Suprapubic skin (tissue), 4 donors: ENCODE measurements around the gene NSMCE1. TPM values are rescaled to one million over a fixed set of nuclear protein-coding genes. Genes with fewer than 3 reads are reported as not detected.

Experiments
- DNase-seq, 2 donors: peaks; one replicate each; pipeline ENCODE4 v3.0.0-alpha.2; 2019; ENCODE audit warnings: low spot score in 2 of 2
- H3K27ac ChIP-seq: fragments of 200-600 bp; sonication (generic); one replicate; pipeline ENCODE4 v1.5.1; 2019
- H3K27me3 ChIP-seq: fragments of 200-600 bp; sonication (generic); one replicate; pipeline ENCODE4 v1.5.1; 2019
- H3K36me3 ChIP-seq: fragments of 200-600 bp; sonication (generic); one replicate; pipeline ENCODE4 v1.5.1; 2019
- H3K4me1 ChIP-seq: fragments of 200-600 bp; sonication (generic); one replicate; pipeline ENCODE4 v1.5.1; 2019
- H3K4me3 ChIP-seq: fragments of 200-600 bp; sonication (generic); one replicate; pipeline ENCODE4 v1.5.1; 2019; ENCODE audit warnings: mild to moderate bottlenecking
- H3K9me3 ChIP-seq: fragments of 200-600 bp; sonication (generic); one replicate; pipeline ENCODE4 v1.5.1; 2019
- CTCF ChIP-seq, 2 donors: fragments of 200-600 bp in 1 of 2; fragments of 450-650 bp in 1 of 2; sonication (generic) in 1 of 2; IDR thresholded peaks; one replicate each; pipeline ENCODE4 v1.5.1; 2016 to 2019; ENCODE audit warnings: antibody characterized with exemption in 2 of 2, mild to moderate bottlenecking in 1 of 2, moderate library complexity in 1 of 2
- EP300 ChIP-seq: sonication (generic); formaldehyde crosslinking; IDR thresholded peaks from one replicate; pipeline ENCODE4 v1.6.1; 2017; ENCODE audit warnings: antibody characterized with exemption
- POLR2A ChIP-seq, 2 donors: fragments of 450-650 bp; IDR thresholded peaks; one replicate each; pipeline ENCODE4 v1.6.1; 2017; ENCODE audit warnings: antibody characterized with exemption in 2 of 2, mild to moderate bottlenecking in 2 of 2, moderate library complexity in 2 of 2
- POLR2AphosphoS5 ChIP-seq, 3 donors: sonication (generic); formaldehyde crosslinking; IDR thresholded peaks; one replicate each; pipeline ENCODE4 v1.6.1; 2017; ENCODE audit warnings: antibody characterized with exemption in 3 of 3
- WGBS: methylation state at CpG from one replicate; pipeline ENCODE4 v1.1.5; 2018; 5-methylcytosine and 5-hydroxymethylcytosine counted together
- total RNA-seq, 4 donors: library from RNA; depleted of rRNA; stranded (reverse); fragments of >200 nt; gene quantifications; one replicate each; pipeline ENCODE4 v1.1.0, GENCODE V29; 2016

NSMCE1 gene
- total RNA-seq, 4 donors from 2014 or later, result 23.0 to 32.2 (median 29.3) TPM

- WGBS, result 65% methylated on average over 19 of the region's 19 CpGs
- Histone ChIP-seq H3K36me3 (peaks cover 3% of the 10 kb centered on the region), H3K9me3 (no peaks in the 10 kb centered on the region), H3K27ac (peak overlapping the region; percentile 44), H3K4me3 (no peak overlapping the region), H3K4me1 (peaks cover 41% of the 10 kb centered on the region), H3K27me3 (no peaks in the 10 kb centered on the region)
- TF ChIP-seq POLR2A (IDR thresholded peaks at IDR 0.05) (no peak), POLR2AphosphoS5 (IDR thresholded peaks at IDR 0.05) (peak in 1 of 3 donors; percentile 11)
- DNase-seq, result no peak
Observed at GRCh38 chr16:27245276-27246172, 23.0 kb downstream of the NSMCE1 start.

GRCh38 chr16:27244363-27244755 lies 24.2 kb downstream of the NSMCE1 start:
- H3K4me3 ChIP-seq, result no peak overlapping the region
- WGBS, result 94% methylated on average over 7 of the region's 7 CpGs
- no peaks in the 10 kb centered on the region for H3K27me3 ChIP-seq
- no peak for TF ChIP-seq POLR2A (IDR thresholded peaks at IDR 0.05)
- H3K9me3 ChIP-seq, result no peaks in the 10 kb centered on the region
- DNase-seq, result no peak
- peaks cover 3% of the 10 kb centered on the region for H3K36me3 ChIP-seq
- H3K4me1 ChIP-seq, result peaks cover 43% of the 10 kb centered on the region
- H3K27ac ChIP-seq, result peak overlapping the region; percentile 49

- peak overlapping the region; percentile 49 for H3K27ac ChIP-seq
- DNase-seq, result no peak
- H3K4me1 ChIP-seq, result peaks cover 43% of the 10 kb centered on the region
- H3K4me3 ChIP-seq, result no peak overlapping the region
- H3K36me3 ChIP-seq, result peaks cover 3% of the 10 kb centered on the region
- no peaks in the 10 kb centered on the region for H3K9me3 ChIP-seq
- TF ChIP-seq POLR2A (IDR thresholded peaks at IDR 0.05) (no peak), CTCF (IDR thresholded peaks at IDR 0.05) (no peak), EP300 (no peak), POLR2AphosphoS5 (IDR thresholded peaks at IDR 0.05) (no peak)
- H3K27me3 ChIP-seq, result no peaks in the 10 kb centered on the region
- WGBS, result 92% methylated on average over 11 of the region's 11 CpGs
Observed at GRCh38 chr16:27243725-27244362, 24.7 kb downstream of the NSMCE1 start.

- Histone ChIP-seq H3K9me3 (no peaks in the 10 kb centered on the region), H3K4me1 (peaks cover 49% of the 10 kb centered on the region), H3K27ac (peak overlapping the region; percentile 49), H3K36me3 (peaks cover 3% of the 10 kb centered on the region), H3K27me3 (no peaks in the 10 kb centered on the region), H3K4me3 (peak overlapping the region; percentile 13)
- no peak for TF ChIP-seq EP300
- TF ChIP-seq POLR2A (IDR thresholded peaks at IDR 0.05), result no peak
- TF ChIP-seq POLR2AphosphoS5 (IDR thresholded peaks at IDR 0.05), result no peak
- no peak for TF ChIP-seq CTCF (IDR thresholded peaks at IDR 0.05)
- 59% methylated on average over 13 of the region's 13 CpGs for WGBS
- no peak for DNase-seq
Observed at GRCh38 chr16:27242868-27243590, 25.5 kb downstream of the NSMCE1 start.

- H3K27ac ChIP-seq, result peak overlapping the region; percentile 49
- H3K36me3 ChIP-seq, result peaks cover 3% of the 10 kb centered on the region
- DNase-seq, result peak in 1 of 2 donors; percentile 28
- WGBS, result 86% methylated on average over 2 of the region's 2 CpGs
- H3K27me3 ChIP-seq, result no peaks in the 10 kb centered on the region
- H3K4me3 ChIP-seq, result peak overlapping the region; percentile 13
- H3K9me3 ChIP-seq, result no peaks in the 10 kb centered on the region
- H3K4me1 ChIP-seq, result peaks cover 55% of the 10 kb centered on the region
- no peak for TF ChIP-seq EP300
Observed at GRCh38 chr16:27242398-27242797, 26.2 kb downstream of the NSMCE1 start.

GRCh38 chr16:27241658-27242057 lies 26.9 kb downstream of the NSMCE1 start:
- no peak overlapping the region for H3K4me3 ChIP-seq
- TF ChIP-seq POLR2AphosphoS5 (IDR thresholded peaks at IDR 0.05) (no peak), EP300 (no peak), POLR2A (IDR thresholded peaks at IDR 0.05) (no peak), CTCF (IDR thresholded peaks at IDR 0.05) (no peak)
- no peaks in the 10 kb centered on the region for H3K27me3 ChIP-seq
- DNase-seq, result peak; percentile 28 to 43
- H3K36me3 ChIP-seq, result peaks cover 3% of the 10 kb centered on the region
- H3K27ac ChIP-seq, result no peak overlapping the region
- 72% methylated on average over 13 of the region's 13 CpGs for WGBS
- peaks cover 62% of the 10 kb centered on the region for H3K4me1 ChIP-seq
- no peaks in the 10 kb centered on the region for H3K9me3 ChIP-seq
